GM12872 (cell line): Measurements from ENCODE around the gene PHF2.

Source experiments
- CTCF ChIP-seq: IDR thresholded peaks from 3 replicates; pipeline ENCODE4 v1.5.1; 2011; ENCODE audit warnings: low read depth, mild to moderate bottlenecking, low read length, moderate library complexity; ENCODE audit not compliant: insufficient read depth

PHF2 gene

DNA sequence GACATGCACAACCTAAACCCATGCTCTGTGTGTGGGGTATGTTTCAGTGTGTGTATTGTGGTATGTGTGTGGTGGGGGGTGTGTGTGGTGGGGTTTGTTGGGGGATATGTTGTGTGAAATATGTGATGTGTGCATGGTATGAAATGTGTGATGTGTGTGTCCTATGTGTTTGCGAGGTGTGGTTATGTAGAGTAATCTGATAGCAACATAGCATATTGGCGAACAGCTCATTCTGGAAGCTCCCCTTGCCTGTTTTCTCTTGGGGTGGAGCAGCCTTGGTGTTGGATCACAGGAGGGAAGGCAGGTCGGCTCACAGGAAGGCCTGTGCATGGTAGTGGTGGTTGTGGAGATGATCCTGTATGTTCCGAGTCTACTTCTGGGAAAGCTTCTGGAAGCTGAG lies 35.4 kb upstream of the PHF2 start:
- no peak for TF ChIP-seq CTCF

DNA sequence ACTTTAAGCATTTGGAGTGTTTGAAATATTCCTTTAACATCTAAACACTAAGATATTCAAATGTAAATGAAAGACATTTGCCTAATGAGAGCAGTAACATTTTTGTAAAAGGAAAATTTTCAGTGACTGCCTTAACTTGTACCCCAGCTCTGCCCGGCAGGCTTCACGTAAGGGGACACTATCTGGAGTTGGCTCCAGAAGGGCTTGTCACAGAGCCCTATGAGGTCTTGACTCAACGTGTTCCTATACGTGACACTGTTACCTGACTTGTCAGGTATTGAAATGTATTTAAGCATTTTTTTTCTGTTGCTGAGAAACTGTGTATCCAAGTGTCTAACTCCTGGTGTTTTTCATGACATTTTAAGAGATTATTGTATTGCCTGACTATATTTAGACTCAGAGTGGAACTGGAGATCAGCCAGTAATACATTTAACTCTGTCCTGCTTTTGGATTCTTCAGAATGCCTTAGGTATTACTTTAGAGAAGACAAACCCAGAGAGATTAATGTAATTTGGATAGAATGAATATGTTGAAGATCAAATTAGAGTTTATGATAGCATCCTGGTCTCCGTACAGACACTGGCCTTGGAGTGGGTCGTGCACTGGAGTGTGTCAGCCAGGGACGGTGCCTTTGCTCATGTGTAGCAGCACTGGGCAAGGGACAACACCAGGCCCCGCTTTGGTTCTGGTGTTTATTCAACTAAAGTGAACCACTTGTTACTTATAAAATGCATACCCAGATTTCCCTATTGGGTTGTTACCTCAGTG lies 34.6 kb upstream of the PHF2 start:
- TF ChIP-seq CTCF = no peak

DNA sequence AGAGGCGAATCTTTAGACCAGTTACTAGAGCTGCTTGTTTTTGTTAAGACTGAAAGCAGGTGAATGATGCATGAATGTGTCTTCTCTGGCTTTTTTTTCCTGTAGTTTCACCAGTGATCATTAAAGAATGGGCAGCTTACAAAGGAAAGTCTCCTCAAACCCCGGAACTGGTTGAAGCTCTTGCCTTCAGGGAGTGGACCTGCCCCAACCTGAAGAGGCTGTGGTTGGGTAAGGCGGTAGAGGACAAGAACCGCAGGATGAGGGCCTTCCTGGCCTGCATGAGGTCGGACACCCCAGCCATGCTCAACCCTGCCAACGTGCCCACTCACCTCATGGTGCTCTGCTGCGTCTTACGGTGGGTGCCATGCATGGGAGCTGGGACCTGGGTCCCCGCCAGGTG lies 33.3 kb upstream of the PHF2 start:
- TF ChIP-seq CTCF = no peak

GRCh38 chr9:93546356-93546755 lies 30.0 kb upstream of the PHF2 start:
- TF ChIP-seq CTCF = no peak

DNA sequence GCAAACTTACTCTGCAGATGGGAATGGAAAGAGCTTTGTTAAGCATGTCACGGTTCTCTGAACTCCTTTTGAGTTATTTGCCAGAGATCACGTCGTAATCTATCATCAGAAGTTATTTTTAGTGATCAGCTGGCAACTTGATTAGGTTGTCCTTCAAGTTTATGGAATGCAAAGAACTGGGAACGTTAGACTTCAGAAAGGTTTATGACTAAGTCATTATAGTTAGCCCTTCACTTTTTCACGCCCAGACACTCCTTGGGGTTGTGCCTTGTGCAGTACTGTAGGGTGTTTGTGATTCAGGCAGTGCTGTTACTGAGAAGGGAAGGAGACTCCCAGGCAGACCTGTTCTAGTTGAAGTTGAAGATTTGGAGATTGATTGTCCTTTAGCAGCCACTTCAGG lies 26.8 kb upstream of the PHF2 start:
- no peak for TF ChIP-seq CTCF

DNA sequence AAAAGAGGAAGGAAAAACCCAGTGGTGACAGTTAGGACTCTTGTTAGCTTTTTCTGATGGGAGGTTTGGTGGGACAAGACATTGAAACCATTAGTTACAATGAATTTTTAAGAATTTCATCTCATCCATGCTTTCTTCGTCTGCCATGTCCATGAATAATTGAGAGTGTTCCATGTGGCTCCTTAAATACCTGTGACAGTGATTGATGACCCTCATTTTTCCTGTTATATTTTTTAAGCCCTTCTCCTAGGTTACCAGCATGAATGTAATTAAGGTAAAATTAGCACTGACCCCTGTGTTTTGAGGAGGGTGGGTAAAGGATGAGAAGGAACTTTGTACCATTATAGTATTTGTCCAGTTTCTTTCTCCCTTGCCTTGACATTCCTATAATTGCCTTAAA lies 23.5 kb upstream of the PHF2 start:
- no peak for TF ChIP-seq CTCF

GRCh38 chr9:93555370-93555769 lies 21.0 kb upstream of the PHF2 start:
- no peak for TF ChIP-seq CTCF
